IMR-90 (cell line): ENCODE results near the gene RTN4IP1. TPM values are rescaled to one million over a fixed set of nuclear protein-coding genes. Genes with fewer than 3 reads are reported as not detected.

Source experiments
- ATAC-seq: fragments of 200-7000 bp; cut with Tn5 transposase; 2 replicates; pipeline ENCODE4 v1.9.1; 2020; ENCODE audit warnings: low read depth, mild to moderate bottlenecking, moderate library complexity
- BruUV-seq: library from RNA; stranded (reverse); fragments of 400-500 nt; replicated peaks from 2 replicates; lab custom pipeline; 2021; lab: Mats Ljungman, UMichigan
- CTCF ChIA-PET: fragments of 300-600 bp; formaldehyde crosslinking; extraction: SDS; loops from one replicate; lab custom pipeline; 2021; ENCODE audit warnings: antibody characterized with exemption; lab: Yijun Ruan, JAX
- POLR2A ChIA-PET: fragments of 300-600 bp; sonication (Branson Sonifier 250); formaldehyde crosslinking; loops from one replicate; lab custom pipeline; 2022; ENCODE audit warnings: antibody characterized with exemption; ENCODE audit not compliant: unreplicated experiment; lab: Charles Lee
- DNase-seq: peaks from one replicate; pipeline ENCODE4 v3.0.0; 2013
- H2AFZ ChIP-seq: replicated peaks from 2 replicates; pipeline ENCODE3; 2013; ENCODE audit warnings: low read length, mild to moderate bottlenecking; ENCODE audit not compliant: poor library complexity
- H2AK5ac ChIP-seq: 2 replicates; pipeline ENCODE4 v1.6.1; 2013; ENCODE audit warnings: low read depth, low read length, inconsistent platforms
- H2AK9ac ChIP-seq: replicated peaks from 2 replicates; pipeline ENCODE3; 2013; ENCODE audit warnings: mild to moderate bottlenecking, low read depth, low read length, moderate library complexity; ENCODE audit not compliant: poor library complexity
- H2BK120ac ChIP-seq: 2 replicates; pipeline ENCODE4 v1.6.1; 2013; ENCODE audit warnings: low read depth, low read length, inconsistent platforms
- H2BK15ac ChIP-seq: 3 replicates; pipeline ENCODE4 v1.6.1; 2013; ENCODE audit warnings: low read depth, low read length, inconsistent platforms
- H2BK20ac ChIP-seq: 2 replicates; pipeline ENCODE4 v1.6.1; 2013; ENCODE audit warnings: low read depth, mild to moderate bottlenecking, inconsistent platforms, low read length, moderate library complexity
- H2BK5ac ChIP-seq: 2 replicates; pipeline ENCODE4 v1.6.1; 2013; ENCODE audit warnings: mild to moderate bottlenecking, low read depth, low read length, inconsistent platforms; ENCODE audit not compliant: poor library complexity, severe bottlenecking
- H3K14ac ChIP-seq: replicated peaks from 2 replicates; pipeline ENCODE4 v1.6.1; 2013; ENCODE audit warnings: low read depth, low read length, inconsistent platforms
- H3K18ac ChIP-seq: 2 replicates; pipeline ENCODE4 v1.6.1; 2013; ENCODE audit warnings: low read depth, low read length, control low read depth
- H3K23ac ChIP-seq: 2 replicates; pipeline ENCODE4 v1.6.1; 2013; ENCODE audit warnings: low read depth, low read length, inconsistent platforms
- H3K27ac ChIP-seq: 2 replicates; pipeline ENCODE4 v1.5.1; 2013; ENCODE audit warnings: mild to moderate bottlenecking, control low read depth, low read length; ENCODE audit not compliant: insufficient read depth
- H3K27me3 ChIP-seq: 2 replicates; pipeline ENCODE4 v1.6.1; 2013; ENCODE audit warnings: low read length; ENCODE audit not compliant: control insufficient read depth, insufficient read depth
- H3K36me3 ChIP-seq: 2 replicates; pipeline ENCODE4 v1.6.1; 2013; ENCODE audit warnings: low read length, mixed read lengths; ENCODE audit not compliant: control insufficient read depth, insufficient read depth
- H3K4ac ChIP-seq: 2 replicates; pipeline ENCODE4 v1.6.1; 2013; ENCODE audit warnings: low read depth, low read length, inconsistent platforms
- H3K4me1 ChIP-seq: 2 replicates; pipeline ENCODE4 v1.6.1; 2013; ENCODE audit warnings: low read length, mixed read lengths; ENCODE audit not compliant: control insufficient read depth, insufficient read depth
- H3K4me2 ChIP-seq: 2 replicates; pipeline ENCODE4 v1.6.1; 2013; ENCODE audit warnings: low read depth, mild to moderate bottlenecking, control low read depth, low read length, moderate library complexity
- H3K4me3 ChIP-seq: 2 replicates; pipeline ENCODE4 v1.5.1; 2013; ENCODE audit warnings: low read depth, mild to moderate bottlenecking, control low read depth, low read length, moderate library complexity; ENCODE audit not compliant: insufficient read depth
- H3K56ac ChIP-seq: 2 replicates; pipeline ENCODE4 v1.6.1; 2013; ENCODE audit warnings: low read length, inconsistent platforms; ENCODE audit not compliant: insufficient read depth; ENCODE audit errors: extremely low read depth
- H3K79me1 ChIP-seq, 2 experiments: 2 replicates each; pipeline ENCODE4 v1.6.1; 2013; ENCODE audit warnings: low read length in 2 of 2, inconsistent platforms in 1 of 2, low read depth in 1 of 2
- H3K9ac ChIP-seq: 2 replicates; pipeline ENCODE4 v1.6.1; 2013; ENCODE audit warnings: low read depth, low read length, control low read depth
- H3K9me1 ChIP-seq: 2 replicates; pipeline ENCODE4 v1.6.1; 2013; ENCODE audit warnings: low read length, inconsistent platforms; ENCODE audit not compliant: insufficient read depth
- H3K9me3 ChIP-seq: 2 replicates; pipeline ENCODE4 v1.6.1; 2013; ENCODE audit warnings: low read length; ENCODE audit not compliant: control insufficient read depth, insufficient read depth
- H4K20me1 ChIP-seq: 2 replicates; pipeline ENCODE4 v1.6.1; 2013; ENCODE audit warnings: low read length, inconsistent platforms; ENCODE audit not compliant: insufficient read depth
- H4K5ac ChIP-seq: 2 replicates; pipeline ENCODE4 v1.6.1; 2013; ENCODE audit warnings: mild to moderate bottlenecking, low read depth, low read length, control low read depth
- H4K8ac ChIP-seq, 2 experiments: 2 replicates each; pipeline ENCODE4 v1.6.1; 2013; ENCODE audit warnings: low read depth in 2 of 2, low read length in 2 of 2, control low read depth in 1 of 2, inconsistent platforms in 1 of 2
- H4K91ac ChIP-seq: 2 replicates; pipeline ENCODE4 v1.6.1; 2013; ENCODE audit warnings: low read depth, low read length, inconsistent platforms; ENCODE audit not compliant: insufficient read depth
- FOS ChIP-seq: fragments of 150-350 bp; IDR thresholded peaks from 2 replicates; pipeline ENCODE4 v1.6.1; 2016; ENCODE audit warnings: low read depth, low read length
- WGBS, 2 experiments: methylation state at CpG; one replicate each; pipeline versions ENCODE4 v1.1.5 to v1.1.7; 2013; ENCODE audit warnings: missing lambda C conversion rate in 2 of 2; ENCODE audit not compliant: insufficient read length in 1 of 2; ENCODE audit errors: extremely low coverage in 2 of 2; 5-methylcytosine and 5-hydroxymethylcytosine counted together
- dilution Hi-C: fragments of 300-500 bp; cut with HindIII; formaldehyde crosslinking; loops from one replicate; pipeline ENCODE4 v1.14.3; 2018; ENCODE audit warnings: low sequenced_read_pairs; ENCODE audit not compliant: unreplicated experiment
- in situ Hi-C: fragments of 300-500 bp; cut with MboI; formaldehyde crosslinking; loops from 3 replicates; pipeline ENCODE4 v1.14.3; 2019; ENCODE audit warnings: low sequenced_read_pairs, inconsistent platforms, mixed read lengths
- intact Hi-C: fragments of 100-400 bp; cut with micrococcal nuclease; formaldehyde crosslinking; loops from 2 replicates; pipeline ENCODE4 v1.10.0; 2022
- polyA plus RNA-seq, 3 experiments: library from polyadenylated mRNA; depleted of rRNA; stranded (reverse); fragments of >200 nt; gene quantifications; 2 replicates each; pipeline ENCODE4 v1.2.3, GENCODE V29; 2012; ENCODE audit warnings: low replicate concordance in 1 of 3
- total RNA-seq: library from RNA; depleted of rRNA; stranded (reverse); fragments of >200 nt; gene quantifications from 2 replicates; pipeline ENCODE4 v1.2.3, GENCODE V29; 2012
- TF ChIP-seq, protein P1 (sequence below): fragments of 150-350 bp; IDR thresholded peaks from 2 replicates; pipeline ENCODE4 v1.6.1; 2016; ENCODE audit warnings: low read depth, mild to moderate bottlenecking, low read length, moderate library complexity, borderline replicate concordance

Gene RTN4IP1
- total and polyA plus RNA-seq, 2 of the 4 experiments (the other 2 are of a cell fraction) = 5.7 to 9.9 TPM

DNA sequence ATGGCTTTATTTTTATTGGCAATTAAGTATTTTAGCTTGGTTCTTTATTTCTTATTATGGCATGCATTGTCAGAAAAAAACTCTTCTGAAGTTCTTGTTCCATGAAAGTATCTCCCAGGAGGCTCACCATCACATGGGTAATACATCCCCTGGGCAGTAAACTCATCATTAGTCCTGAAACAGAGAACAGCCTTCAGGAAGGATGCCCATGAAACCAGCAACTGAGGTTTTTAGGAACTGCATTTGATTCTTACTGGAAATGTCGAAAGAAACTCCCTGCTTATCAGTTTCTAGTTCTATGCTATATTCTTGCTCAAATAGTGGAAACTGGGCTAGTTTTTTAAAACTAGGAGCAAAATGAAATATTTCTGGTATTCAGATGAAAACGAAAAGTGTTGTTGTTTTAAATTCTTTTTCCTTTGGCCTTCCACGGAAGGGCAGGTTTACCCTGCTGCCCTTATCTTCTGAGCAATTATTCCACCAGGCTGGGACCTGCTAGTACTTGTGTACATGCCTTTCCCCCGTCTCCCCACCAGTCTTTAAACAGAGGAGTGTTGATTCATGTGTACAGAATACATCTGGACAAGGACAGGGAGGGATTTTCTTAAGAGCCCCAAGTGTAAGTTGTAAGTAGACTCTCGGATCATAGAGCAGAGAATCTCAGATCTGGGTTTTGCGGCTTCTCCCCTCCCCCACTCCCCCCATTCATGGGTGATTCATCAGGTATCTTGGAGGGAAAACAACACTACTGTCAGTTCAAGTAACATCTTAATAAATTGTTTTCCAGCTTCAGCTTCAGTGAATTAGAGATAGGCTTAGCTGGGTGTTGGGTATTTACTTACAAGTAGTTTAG, 81.5 kb downstream of the RTN4IP1 start:
- Histone ChIP-seq H3K36me3 (no peaks in the 10 kb centered on the region), H2BK15ac (peak overlapping the region; percentile 76; the same call in 2 of the 3 replicates), H4K20me1 (no peaks in the 10 kb centered on the region), H4K8ac (peak overlapping the region in 1 of 2 experiments; percentile 52; a peak in 1 of 4 replicates), H3K4me3 (no peak overlapping the region), H3K18ac (peak overlapping the region; percentile 92), H3K79me1 (no peaks in the 10 kb centered on the region), H4K5ac (peak overlapping the region; percentile 78), H3K27ac (peak overlapping the region; percentile 90; the same call in 1 of the 2 replicates), H3K4me1 (peaks cover 10% of the 10 kb centered on the region), H3K4ac (peak overlapping the region; percentile 82), H2BK20ac (peak overlapping the region; percentile 90), H3K9me3 (no peaks in the 10 kb centered on the region), H3K56ac (peak overlapping the region; percentile 43; the same call in 1 of the 2 replicates), H2AFZ (no peak overlapping the region), H2AK9ac (no peak overlapping the region), H2AK5ac (no peak overlapping the region), H3K4me2 (peak overlapping the region; percentile 71), H2BK120ac (peak overlapping the region; percentile 86), H3K14ac (peak overlapping the region; percentile 35; the same call in 1 of the 2 replicates), H4K91ac (peak overlapping the region; percentile 65; the same call in 1 of the 2 replicates), H3K23ac (no peak overlapping the region), H3K27me3 (no peaks in the 10 kb centered on the region), H2BK5ac (peak overlapping the region; percentile 85), H3K9ac (no peak overlapping the region; the same call in 1 of the 2 replicates), H3K9me1 (peaks cover 8% of the 10 kb centered on the region; the same call in 1 of the 2 replicates)
- ChIA-PET POLR2A (no interaction called here), CTCF (interaction anchor here (0.6 kb wide), 1 partner anchor 68 kb away, joined by 3 read pairs; no protein-coding TSS in a partner anchor)
- dilution Hi-C loops = no loop called here
- WGBS, 2 experiments = no CpG with 5 or more reads among the region's 6 CpGs
- DNase-seq (peak; percentile 85), ATAC-seq (peak; percentile 93)
- BruUV-seq = no TSS peak
- TF ChIP-seq, protein P1, sequence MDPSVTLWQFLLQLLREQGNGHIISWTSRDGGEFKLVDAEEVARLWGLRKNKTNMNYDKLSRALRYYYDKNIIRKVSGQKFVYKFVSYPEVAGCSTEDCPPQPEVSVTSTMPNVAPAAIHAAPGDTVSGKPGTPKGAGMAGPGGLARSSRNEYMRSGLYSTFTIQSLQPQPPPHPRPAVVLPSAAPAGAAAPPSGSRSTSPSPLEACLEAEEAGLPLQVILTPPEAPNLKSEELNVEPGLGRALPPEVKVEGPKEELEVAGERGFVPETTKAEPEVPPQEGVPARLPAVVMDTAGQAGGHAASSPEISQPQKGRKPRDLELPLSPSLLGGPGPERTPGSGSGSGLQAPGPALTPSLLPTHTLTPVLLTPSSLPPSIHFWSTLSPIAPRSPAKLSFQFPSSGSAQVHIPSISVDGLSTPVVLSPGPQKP = no peak
- TF ChIP-seq FOS = peak; percentile 10; the same call in 1 of the 2 replicates
- in situ Hi-C loops = no loop called here
- intact Hi-C loops = no loop called here
